GM19023 (cell line): ENCODE results near the gene STARD13.
"Not testable (repeated sequence)": the region's sequence is repeated elsewhere in the genome, so short reads cannot be mapped to it uniquely, and the experiment has no call there.

ENCODE experiments used
- ATAC-seq: cut with Tn5 transposase; IDR thresholded peaks from one replicate; pipeline ENCODE4 v1.9.1; 2021; ENCODE audit warnings: mild to moderate bottlenecking, moderate library complexity; ENCODE audit not compliant: unreplicated experiment

The STARD13 gene

GRCh38 chr13:33183431-33184111, 102.0 kb downstream of the STARD13 start:
- no peak for ATAC-seq

DNA sequence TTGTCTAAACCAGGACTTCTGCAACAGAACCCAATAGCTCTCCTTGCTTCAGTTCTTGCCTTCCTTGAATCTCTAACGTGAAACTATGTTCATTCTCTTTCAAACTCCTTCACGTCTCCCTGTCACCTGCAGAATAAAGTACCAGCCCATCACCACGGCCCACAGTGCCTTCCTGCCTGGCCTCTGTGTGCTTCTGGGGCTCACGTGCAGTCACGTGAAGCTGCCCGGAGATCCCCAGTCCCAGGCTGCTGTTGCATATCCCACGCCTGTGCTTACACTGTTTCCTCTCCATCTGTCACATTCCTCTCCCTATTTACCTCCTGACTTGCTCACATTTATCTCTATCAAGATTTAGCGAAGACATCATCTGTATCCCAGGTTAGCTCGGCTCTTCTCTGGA, 102.8 kb downstream of the STARD13 start:
- ATAC-seq = peak; percentile 59

GRCh38 chr13:33181264-33181663, 104.3 kb downstream of the STARD13 start:
- no peak for ATAC-seq

DNA sequence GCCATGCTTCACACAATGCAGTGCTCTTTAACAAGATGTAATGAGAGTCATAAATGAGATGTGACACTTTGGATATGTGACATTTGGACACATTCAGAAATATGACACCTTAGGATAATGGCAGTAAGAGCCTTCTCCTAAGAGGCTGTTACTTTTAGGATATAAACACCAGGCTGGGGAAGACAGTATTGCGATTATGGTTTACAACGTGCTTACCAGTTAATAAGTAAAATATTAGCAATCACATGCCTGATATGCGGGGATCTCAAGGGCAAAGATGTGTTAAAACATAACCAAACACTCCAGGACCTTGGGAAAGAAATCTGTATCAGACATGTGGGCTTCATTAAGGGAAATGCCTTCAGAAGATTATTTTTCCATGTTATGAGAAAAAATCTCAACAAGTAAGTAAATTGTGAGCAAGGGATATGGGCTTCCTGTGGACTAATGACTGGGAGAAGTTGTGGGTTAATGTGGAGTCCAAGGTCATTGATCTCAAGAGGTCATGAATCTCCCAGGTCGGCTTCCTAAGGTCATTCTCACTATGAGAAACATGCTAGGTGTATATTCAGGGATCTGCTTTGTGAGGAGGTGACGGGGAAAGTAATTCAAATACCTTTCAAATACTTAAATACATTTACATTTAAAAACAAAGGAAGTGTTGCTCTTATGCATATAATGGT, 105.3 kb downstream of the STARD13 start:
- ATAC-seq = no peak

DNA sequence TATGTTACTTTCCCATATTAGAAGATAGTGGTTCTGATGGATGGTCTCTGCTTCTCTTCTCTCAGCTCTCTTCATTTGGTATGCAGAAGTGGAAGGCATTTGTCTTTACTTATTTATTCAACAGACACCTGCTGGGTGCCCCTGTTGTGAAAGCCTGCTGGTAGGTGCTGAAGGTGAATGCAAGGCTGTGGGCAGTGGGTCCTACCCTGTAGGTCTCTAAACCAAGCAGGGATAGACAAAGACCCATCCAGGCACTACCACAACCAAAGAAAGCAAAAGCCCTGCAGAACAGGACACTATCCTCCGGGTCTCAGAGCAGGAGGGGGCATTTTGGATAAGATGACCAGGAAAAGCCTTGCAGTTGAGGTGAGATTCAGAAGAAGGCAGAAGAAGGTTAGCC, 106.1 kb downstream of the STARD13 start:
- no peak for ATAC-seq

- no peak for ATAC-seq
Observed at GRCh38 chr13:33178209-33178840, 107.2 kb downstream of the STARD13 start.

GRCh38 chr13:33177340-33178208, 108.0 kb downstream of the STARD13 start:
- not testable (repeated sequence) for ATAC-seq

DNA sequence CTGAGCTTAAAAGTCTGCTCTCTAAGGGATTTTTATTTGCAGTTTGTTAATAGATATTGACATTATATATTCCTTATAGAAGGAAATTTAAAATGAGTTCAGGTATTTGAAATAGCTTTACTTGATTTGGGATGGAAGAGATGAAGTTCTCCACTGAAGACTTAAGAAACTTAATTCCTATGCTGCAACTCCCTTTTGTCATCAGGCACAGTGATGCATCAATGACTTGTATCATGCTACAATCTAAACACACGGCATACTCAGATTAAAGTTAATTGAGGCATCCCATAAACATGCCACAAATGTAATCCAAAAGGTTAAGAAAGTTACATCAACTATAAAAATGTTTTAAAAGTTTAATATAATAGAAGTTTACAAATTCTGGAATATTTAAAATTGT, 109.0 kb downstream of the STARD13 start:
- no peak for ATAC-seq

GRCh38 chr13:33175991-33176390, 109.6 kb downstream of the STARD13 start:
- ATAC-seq = no peak

DNA sequence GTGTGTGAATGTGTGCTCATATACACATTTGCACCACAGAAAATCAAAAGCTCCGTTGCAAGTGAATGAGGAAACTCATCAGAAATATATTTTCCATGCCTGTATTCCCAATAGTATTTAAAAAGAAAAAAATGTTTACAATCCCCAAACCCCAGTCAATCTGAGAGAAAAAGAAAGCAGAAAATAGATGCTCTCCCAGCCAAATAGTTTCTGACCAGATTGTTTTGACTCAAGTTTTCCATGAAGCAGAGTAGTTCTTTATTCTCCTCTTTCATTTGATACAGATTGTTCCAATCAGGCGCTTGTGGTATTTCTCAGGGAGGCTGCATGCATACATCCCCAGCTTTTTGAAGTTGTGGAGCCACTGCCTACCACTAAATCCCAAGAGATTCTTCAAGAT, 110.6 kb downstream of the STARD13 start:
- ATAC-seq = no peak

GRCh38 chr13:33174491-33174890, 111.1 kb downstream of the STARD13 start:
- no peak for ATAC-seq

- no peak for ATAC-seq
Observed at GRCh38 chr13:33172911-33173310, 112.6 kb downstream of the STARD13 start.

GRCh38 chr13:33172400-33172799, 113.2 kb downstream of the STARD13 start:
- no peak for ATAC-seq

DNA sequence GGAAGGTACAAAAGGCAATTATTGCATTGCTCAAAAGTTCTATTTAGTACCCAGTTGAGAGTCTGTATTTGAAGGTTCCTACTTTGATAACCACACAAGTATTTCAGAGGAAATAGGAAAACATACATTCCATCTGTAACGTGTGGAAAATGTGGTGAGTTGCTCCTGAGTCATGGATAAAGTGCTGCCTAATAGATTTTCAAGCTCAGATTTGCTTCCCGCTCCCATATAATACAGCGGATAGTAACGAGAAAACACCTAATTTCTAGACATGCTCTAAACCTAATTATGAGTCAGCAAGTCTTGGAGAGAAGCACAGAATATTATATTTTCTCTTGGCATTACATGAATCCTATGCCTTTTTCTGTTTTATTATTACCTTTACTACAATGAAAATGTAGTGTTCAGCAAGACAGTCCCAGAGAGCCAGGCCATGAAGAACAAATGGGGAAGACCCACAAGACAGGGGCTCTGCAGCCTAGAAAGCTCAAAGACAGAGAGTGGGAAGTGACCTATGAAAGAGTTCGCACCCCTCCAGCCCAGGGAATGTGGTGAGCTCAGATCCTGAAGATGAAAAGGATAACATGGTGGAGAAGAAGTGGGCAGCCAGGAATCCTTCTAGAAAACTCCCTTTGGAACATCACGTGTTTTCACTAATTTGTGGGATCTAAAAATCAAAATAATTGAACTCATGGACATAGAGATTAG, 116.1 kb downstream of the STARD13 start:
- ATAC-seq = no peak

DNA sequence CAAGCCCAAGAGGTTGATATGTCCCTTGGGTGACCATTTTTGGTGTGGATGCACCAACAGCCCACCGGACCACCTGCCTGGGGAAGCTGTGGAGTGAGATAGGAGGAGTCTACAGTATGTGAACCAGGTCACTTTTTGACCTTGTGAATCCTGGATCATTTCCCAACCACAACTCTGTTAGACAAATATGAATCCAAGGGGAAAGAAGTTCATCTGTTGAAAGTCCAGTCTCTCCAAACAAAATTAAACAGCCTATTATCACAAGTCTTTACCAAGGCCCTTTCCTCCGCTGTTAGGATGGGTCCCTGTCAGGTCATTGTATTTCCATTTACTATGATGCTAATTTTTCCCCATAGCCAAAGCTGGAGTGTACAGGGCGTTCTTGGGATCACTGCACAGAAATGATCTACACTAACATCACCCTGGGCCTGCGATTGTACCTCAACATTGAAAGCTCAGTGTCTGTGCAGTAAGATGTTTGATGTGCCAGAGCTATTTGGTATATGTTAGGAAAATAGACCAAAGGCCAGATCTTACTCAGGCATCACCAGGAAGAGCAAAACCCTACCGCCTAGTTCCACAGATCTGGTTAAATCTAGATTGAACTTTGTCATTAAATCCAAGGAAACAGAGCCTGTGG, 117.1 kb downstream of the STARD13 start:
- no peak for ATAC-seq

DNA sequence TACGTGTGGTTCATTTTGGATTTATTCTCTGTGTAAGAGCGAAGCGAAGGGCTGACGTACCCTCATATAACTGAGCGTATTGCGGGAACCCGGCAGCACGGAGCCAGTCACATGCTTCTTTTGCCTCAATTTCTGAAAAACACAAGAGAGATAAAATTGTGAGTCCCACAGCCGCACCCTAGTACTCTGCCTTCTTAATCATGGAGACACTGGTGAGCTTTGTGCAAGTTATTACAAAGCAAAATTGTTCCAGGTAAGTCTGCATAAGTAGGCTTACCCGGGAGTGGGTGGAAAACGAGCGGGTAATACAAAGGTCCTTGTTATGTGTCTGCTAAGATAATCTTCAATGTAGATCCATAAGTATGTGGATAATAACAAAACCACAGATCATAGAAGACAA, 118.1 kb downstream of the STARD13 start:
- no peak for ATAC-seq

DNA sequence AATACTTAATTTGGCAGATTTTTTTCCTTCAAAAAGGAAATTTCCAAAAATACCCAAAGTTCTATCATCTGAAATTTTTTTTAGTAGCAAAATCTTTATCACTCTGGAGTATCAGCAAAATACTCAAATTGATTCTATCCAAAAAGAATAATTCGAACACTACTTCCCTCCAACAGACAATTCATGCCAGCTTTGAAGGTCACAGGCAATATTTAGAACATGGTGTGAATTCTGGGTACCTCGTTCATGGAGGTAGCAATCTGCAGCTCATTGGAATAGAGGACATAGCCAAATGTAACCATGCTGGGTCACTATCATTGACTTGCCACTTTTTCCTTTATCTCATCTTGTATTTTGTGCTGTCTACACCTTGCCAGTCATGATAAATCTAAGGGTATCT, 119.8 kb downstream of the STARD13 start:
- no peak for ATAC-seq

- no peak for ATAC-seq
Observed at GRCh38 chr13:33164331-33164730, 121.2 kb downstream of the STARD13 start.

DNA sequence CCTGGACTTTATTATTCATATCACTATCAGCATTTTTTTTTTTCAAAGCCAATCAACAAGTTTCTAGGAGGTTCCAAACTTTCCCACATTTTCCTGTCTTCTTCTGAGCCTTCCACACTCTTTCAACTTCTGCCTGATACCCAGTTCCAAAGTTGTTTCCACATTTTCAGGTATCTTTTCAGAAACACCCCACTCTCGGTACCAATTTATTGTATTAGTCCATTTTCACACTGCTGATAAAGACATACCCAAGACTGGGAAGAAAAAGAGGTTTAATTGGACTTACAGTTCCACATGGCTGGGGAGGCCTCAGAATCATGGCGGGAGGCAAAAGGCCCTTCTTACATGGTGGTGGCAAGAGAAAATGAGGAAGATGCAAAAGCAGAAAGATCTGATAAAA, 122.8 kb downstream of the STARD13 start:
- not testable (repeated sequence) for ATAC-seq

- ATAC-seq = no peak
Observed at GRCh38 chr13:33158816-33159215, 126.7 kb downstream of the STARD13 start.
